ENCODE data around the gene NUP210L. TPM values are rescaled to one million over a fixed set of nuclear protein-coding genes. Genes with fewer than 3 reads are reported as not detected.

NUP210L gene
- total and polyA plus RNA-seq, 2 of the 13 experiments (the other 11 are each of a cell fraction or from before 2014, with no cell fraction given): not detected

DNA sequence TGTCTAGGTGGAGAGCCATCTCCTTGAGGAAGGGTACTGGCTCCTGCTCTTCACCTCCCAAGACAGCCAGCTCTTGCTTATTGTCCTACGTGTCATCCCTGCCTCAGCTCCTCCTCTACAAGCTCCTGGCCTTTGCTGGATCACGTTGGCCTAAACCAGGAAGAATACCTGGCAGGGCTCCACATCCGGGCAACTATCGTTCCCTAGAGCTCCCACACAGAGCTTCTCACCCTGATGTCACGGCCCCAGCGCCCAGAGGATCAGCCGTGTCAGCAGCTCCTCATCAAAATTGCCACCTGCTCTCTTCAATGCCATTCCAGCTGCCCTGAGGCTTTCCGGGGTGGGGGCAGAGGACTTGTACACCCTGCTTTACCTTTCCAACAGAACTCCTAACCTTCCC is 38.9 kb upstream of the NUP210L start (continued):
- TF ChIP-seq, protein P1, sequence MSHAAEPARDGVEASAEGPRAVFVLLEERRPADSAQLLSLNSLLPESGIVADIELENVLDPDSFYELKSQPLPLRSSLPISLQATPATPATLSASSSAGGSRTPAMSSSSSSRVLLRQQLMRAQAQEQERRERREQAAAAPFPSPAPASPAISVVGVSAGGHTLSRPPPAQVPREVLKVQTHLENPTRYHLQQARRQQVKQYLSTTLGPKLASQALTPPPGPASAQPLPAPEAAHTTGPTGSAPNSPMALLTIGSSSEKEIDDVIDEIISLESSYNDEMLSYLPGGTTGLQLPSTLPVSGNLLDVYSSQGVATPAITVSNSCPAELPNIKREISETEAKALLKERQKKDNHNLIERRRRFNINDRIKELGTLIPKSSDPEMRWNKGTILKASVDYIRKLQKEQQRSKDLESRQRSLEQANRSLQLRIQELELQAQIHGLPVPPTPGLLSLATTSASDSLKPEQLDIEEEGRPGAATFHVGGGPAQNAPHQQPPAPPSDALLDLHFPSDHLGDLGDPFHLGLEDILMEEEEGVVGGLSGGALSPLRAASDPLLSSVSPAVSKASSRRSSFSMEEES (CRISPR knock-in tag; IDR thresholded peaks at IDR 0.05): no peak
- no peak for TF ChIP-seq SNRNP70 (IDR thresholded peaks at IDR 0.05; ENCODE audit: low read depth, low read length)
- no peak for TF ChIP-seq MTA3 (CRISPR knock-in tag; IDR thresholded peaks at IDR 0.05)
- no peak for TF ChIP-seq ZNF468 (CRISPR knock-in tag; IDR thresholded peaks at IDR 0.05)
- TF ChIP-seq, protein P2, sequence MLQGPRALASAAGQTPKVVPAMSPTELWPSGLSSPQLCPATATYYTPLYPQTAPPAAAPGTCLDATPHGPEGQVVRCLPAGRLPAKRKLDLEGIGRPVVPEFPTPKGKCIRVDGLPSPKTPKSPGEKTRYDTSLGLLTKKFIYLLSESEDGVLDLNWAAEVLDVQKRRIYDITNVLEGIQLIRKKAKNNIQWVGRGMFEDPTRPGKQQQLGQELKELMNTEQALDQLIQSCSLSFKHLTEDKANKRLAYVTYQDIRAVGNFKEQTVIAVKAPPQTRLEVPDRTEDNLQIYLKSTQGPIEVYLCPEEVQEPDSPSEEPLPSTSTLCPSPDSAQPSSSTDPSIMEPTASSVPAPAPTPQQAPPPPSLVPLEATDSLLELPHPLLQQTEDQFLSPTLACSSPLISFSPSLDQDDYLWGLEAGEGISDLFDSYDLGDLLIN (CRISPR knock-in tag; IDR thresholded peaks at IDR 0.05; ENCODE audit: borderline replicate concordance): no peak

DNA sequence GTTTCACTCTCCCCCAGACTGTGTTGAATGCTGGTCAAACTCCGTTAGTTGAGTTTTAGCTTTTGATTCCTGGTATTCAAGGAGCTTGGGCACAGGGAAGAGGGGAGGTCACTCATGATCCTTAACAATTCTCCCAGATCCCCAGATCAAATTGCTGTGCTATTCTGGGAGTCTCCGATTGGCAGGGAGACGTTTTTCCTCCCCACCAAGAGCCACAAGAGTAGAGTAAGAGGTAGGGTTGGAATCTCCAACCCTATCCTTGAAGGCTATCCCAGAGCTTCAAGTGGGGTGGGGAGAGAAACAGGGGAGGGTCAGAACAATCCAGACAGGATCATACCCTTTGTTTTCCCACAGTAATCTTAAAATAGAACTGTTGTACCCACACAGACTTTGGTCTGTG is 37.6 kb upstream of the NUP210L start:
- Histone ChIP-seq H4K20me1 (ENCODE audit: insufficient read depth, low read length) (no peaks in the 10 kb centered on the region), H2AFZ (ENCODE audit: low read length) (no peak overlapping the region), H3K4me3 (replicated peaks in 1 of 3; ENCODE audit: insufficient read depth in 1 of 3, low read depth in 2 of 3, low read length in 3 of 3) (no peak overlapping the region), H3K4me1 (ENCODE audit: insufficient read depth, low read length) (peaks cover 54% of the 10 kb centered on the region), H3K79me2 (ENCODE audit: insufficient read depth, low read length) (no peaks in the 10 kb centered on the region), H3K4me2 (ENCODE audit: low read depth, low read length) (no peak overlapping the region), H3K27ac (ENCODE audit: extremely low read length, insufficient read depth, low read length) (no peak overlapping the region), H3K9ac (ENCODE audit: insufficient read depth, low read depth, low read length) (no peak overlapping the region), H3K9me3 (ENCODE audit: low read length) (no peaks in the 10 kb centered on the region), H3K36me3 (replicated peaks in 1 of 2; ENCODE audit: control insufficient read depth in 1 of 2, insufficient read depth in 2 of 2, low read length in 2 of 2) (no peaks in the 10 kb centered on the region), H3K27me3 (ENCODE audit: control insufficient read depth in 1 of 2, insufficient read depth in 2 of 2, low read length in 2 of 2) (peaks cover 0 to 13% of the 10 kb centered on the region in 2 experiments; a peak in 3 of 5 replicates)
- TF ChIP-seq SP4 (CRISPR knock-in tag; IDR thresholded peaks at IDR 0.05): no peak
- TF ChIP-seq, protein P3, sequence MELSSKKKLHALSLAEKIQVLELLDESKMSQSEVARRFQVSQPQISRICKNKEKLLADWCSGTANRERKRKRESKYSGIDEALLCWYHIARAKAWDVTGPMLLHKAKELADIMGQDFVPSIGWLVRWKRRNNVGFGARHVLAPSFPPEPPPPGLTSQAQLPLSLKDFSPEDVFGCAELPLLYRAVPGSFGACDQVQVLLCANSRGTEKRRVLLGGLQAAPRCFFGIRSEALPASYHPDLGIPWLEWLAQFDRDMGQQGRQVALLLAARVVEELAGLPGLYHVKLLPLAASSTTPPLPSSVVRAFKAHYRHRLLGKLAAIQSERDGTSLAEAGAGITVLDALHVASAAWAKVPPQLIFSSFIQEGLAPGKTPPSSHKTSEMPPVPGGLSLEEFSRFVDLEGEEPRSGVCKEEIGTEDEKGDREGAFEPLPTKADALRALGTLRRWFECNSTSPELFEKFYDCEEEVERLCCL (CRISPR knock-in tag; IDR thresholded peaks at IDR 0.05; ENCODE audit: borderline replicate concordance): no peak
- ChIA-PET POLR2A (interaction anchor here (0.8 to 2.3 kb wide), 3 partner anchors 28 to 194 kb away, joined by 3 to 12 read pairs (median 4); partner anchors contain the start of gene UBAP2L), CTCF (ENCODE audit: low intra/inter-chr PET ratio, low total read pairs) (no interaction called here)
- no peak for ATAC-seq
- in situ Hi-C loops (cut with HindIII; ENCODE audit: extremely low pct_ligation_motif_present, low pct_unique_long_range_greater_than_20kb): no loop called here
- FAIRE-seq: no peak
- DNase-seq (ENCODE audit: low spot score): no peak
- intact Hi-C loops (cut with micrococcal nuclease; ENCODE audit: unreplicated experiment): loop anchor here (10.0 kb wide), 1 partner anchor 142 kb away; no protein-coding TSS in a partner anchor
- WGBS (ENCODE audit: low lambda C conversion rate): 38% methylated on average over 3 of the region's 3 CpGs
- BruUV-seq (replicated peaks): no TSS peak

All from HepG2 (cell line).